Ishikawa (cell line): Measurements from ENCODE around the gene ZMIZ1.

Source experiments
- CEBPB ChIP-seq: IDR thresholded peaks from 2 replicates; pipeline ENCODE4 v1.6.1; 2012
- CREB1 ChIP-seq: IDR thresholded peaks from 2 replicates; pipeline ENCODE4 v1.6.1; 2012; ENCODE audit warnings: low read depth
- EGR1 ChIP-seq: IDR thresholded peaks from 2 replicates; pipeline ENCODE4 v1.6.1; 2012
- EP300 ChIP-seq: IDR thresholded peaks from 2 replicates; pipeline ENCODE4 v1.6.1; 2012; ENCODE audit warnings: borderline replicate concordance
- FOXM1 ChIP-seq: IDR thresholded peaks from 2 replicates; pipeline ENCODE4 v1.6.1; 2012; ENCODE audit warnings: low read depth, borderline replicate concordance
- NFIC ChIP-seq: IDR thresholded peaks from 2 replicates; pipeline ENCODE4 v1.6.1; 2012
- RAD21 ChIP-seq: IDR thresholded peaks from 2 replicates; pipeline ENCODE4 v1.6.1; 2012; ENCODE audit warnings: low read depth
- TAF1 ChIP-seq: IDR thresholded peaks from 2 replicates; pipeline ENCODE4 v1.6.1; 2012; ENCODE audit warnings: low read depth, mild to moderate bottlenecking
- TCF12 ChIP-seq: IDR thresholded peaks from 2 replicates; pipeline ENCODE4 v1.6.1; 2012; ENCODE audit warnings: low read depth
- TEAD4 ChIP-seq: IDR thresholded peaks from 2 replicates; pipeline ENCODE4 v1.6.1; 2012
- YY1 ChIP-seq: IDR thresholded peaks from 2 replicates; pipeline ENCODE4 v1.6.1; 2012; ENCODE audit warnings: low read depth
- ZBTB7A ChIP-seq: IDR thresholded peaks from 2 replicates; pipeline ENCODE4 v1.6.1; 2012; ENCODE audit warnings: low read depth
- TF ChIP-seq, protein P1 (sequence below): IDR thresholded peaks from 2 replicates; pipeline ENCODE4 v1.6.1; 2012
- TF ChIP-seq, protein P2 (sequence below): IDR thresholded peaks from 2 replicates; pipeline ENCODE4 v1.6.1; 2012
- TF ChIP-seq, protein P3 (sequence below): IDR thresholded peaks from 2 replicates; pipeline ENCODE4 v1.6.1; 2012; ENCODE audit warnings: low read depth, mild to moderate bottlenecking

ZMIZ1 gene

GRCh38 chr10:79287973-79288723 is 219.4 kb downstream of the ZMIZ1 start:
- TF ChIP-seq CREB1 (no peak), ZBTB7A (no peak), NFIC (no peak), RAD21 (no peak), EP300 (no peak), TEAD4 (no peak), EGR1 (no peak), FOXM1 (no peak)
- TF ChIP-seq, protein P1, sequence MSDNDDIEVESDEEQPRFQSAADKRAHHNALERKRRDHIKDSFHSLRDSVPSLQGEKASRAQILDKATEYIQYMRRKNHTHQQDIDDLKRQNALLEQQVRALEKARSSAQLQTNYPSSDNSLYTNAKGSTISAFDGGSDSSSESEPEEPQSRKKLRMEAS = no peak
- TF ChIP-seq, protein P2, sequence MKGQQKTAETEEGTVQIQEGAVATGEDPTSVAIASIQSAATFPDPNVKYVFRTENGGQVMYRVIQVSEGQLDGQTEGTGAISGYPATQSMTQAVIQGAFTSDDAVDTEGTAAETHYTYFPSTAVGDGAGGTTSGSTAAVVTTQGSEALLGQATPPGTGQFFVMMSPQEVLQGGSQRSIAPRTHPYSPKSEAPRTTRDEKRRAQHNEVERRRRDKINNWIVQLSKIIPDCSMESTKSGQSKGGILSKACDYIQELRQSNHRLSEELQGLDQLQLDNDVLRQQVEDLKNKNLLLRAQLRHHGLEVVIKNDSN = no peak

DNA sequence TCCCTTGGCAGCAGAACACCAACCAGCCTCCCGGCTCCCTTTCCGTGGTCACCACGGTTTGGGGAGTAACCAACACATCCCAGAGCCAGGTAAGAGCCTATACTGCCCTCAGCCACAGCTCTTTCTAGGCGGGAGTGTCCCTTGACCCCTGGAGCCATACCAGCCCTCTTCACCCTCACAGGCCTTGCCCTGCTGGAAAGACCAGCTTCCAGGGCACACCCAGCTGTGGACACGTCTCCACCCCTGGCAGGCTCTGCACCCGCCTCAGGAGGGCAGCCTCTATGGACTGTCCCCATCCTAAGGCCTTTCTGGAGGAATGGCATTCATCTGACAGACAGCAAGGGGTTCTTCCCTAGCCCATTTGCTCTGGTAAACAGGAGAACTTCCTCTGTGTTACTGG is 221.0 kb downstream of the ZMIZ1 start:
- no peak for TF ChIP-seq TCF12
- TF ChIP-seq CEBPB = no peak
- TF ChIP-seq, protein P3, sequence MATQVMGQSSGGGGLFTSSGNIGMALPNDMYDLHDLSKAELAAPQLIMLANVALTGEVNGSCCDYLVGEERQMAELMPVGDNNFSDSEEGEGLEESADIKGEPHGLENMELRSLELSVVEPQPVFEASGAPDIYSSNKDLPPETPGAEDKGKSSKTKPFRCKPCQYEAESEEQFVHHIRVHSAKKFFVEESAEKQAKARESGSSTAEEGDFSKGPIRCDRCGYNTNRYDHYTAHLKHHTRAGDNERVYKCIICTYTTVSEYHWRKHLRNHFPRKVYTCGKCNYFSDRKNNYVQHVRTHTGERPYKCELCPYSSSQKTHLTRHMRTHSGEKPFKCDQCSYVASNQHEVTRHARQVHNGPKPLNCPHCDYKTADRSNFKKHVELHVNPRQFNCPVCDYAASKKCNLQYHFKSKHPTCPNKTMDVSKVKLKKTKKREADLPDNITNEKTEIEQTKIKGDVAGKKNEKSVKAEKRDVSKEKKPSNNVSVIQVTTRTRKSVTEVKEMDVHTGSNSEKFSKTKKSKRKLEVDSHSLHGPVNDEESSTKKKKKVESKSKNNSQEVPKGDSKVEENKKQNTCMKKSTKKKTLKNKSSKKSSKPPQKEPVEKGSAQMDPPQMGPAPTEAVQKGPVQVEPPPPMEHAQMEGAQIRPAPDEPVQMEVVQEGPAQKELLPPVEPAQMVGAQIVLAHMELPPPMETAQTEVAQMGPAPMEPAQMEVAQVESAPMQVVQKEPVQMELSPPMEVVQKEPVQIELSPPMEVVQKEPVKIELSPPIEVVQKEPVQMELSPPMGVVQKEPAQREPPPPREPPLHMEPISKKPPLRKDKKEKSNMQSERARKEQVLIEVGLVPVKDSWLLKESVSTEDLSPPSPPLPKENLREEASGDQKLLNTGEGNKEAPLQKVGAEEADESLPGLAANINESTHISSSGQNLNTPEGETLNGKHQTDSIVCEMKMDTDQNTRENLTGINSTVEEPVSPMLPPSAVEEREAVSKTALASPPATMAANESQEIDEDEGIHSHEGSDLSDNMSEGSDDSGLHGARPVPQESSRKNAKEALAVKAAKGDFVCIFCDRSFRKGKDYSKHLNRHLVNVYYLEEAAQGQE = no peak
- TF ChIP-seq ZBTB7A = no peak
- TF ChIP-seq NFIC = no peak
- no peak for TF ChIP-seq TEAD4
- TF ChIP-seq, protein P2 = no peak
- no peak for TF ChIP-seq EGR1

DNA sequence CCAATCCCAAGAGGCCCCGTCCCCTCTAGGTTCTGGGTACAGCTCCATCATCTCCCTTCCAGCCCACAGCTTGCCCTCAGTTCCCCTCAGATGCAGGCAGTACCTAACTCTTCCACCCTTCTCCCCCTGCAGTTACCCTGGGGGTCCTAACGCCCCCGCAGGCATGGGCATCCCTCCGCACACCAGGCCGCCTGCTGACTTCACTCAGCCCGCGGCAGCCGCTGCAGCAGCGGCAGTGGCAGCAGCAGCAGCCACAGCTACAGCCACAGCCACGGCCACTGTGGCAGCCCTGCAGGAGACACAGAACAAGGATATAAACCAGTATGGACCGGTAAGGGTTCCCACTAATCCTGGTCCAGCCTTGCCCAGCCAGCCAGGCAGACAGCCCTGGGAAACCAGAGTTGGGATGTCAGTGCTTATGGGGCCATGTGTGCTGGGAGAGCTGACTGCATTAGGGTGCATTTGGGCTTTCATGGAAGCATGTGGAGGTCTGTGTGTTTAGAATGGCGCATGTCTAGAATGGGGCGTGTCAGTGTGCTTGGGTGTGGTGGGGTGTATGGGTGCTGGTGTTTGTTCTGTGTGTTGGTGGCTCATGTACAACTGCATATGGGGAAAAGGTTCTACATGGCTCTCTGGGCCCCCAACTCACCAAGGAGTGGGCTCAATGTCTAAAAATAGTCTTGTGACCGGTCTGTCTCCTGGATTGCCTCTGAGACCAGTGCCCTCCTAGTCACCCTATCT is 223.4 kb downstream of the ZMIZ1 start:
- TF ChIP-seq YY1 (no peak), FOXM1 (no peak), EGR1 (no peak)

GRCh38 chr10:79292891-79293746 is 224.4 kb downstream of the ZMIZ1 start:
- TF ChIP-seq EP300 (no peak), YY1 (no peak), TEAD4 (no peak), CEBPB (no peak), TAF1 (no peak), RAD21 (peak; percentile 69), NFIC (no peak; the same call in 1 of the 2 replicates), ZBTB7A (peak; percentile 69; the same call in 1 of the 2 replicates), EGR1 (no peak), CREB1 (no peak)
- TF ChIP-seq, protein P2 = no peak
- TF ChIP-seq, protein P3 = no peak

- TF ChIP-seq, protein P3 = no peak
- TF ChIP-seq EP300 = no peak
- TF ChIP-seq ZBTB7A = no peak
- no peak for TF ChIP-seq CREB1
- TF ChIP-seq, protein P2 = no peak
- TF ChIP-seq CEBPB = no peak
- TF ChIP-seq, protein P1 = no peak
- no peak for TF ChIP-seq FOXM1
- TF ChIP-seq YY1 = no peak
- TF ChIP-seq NFIC = no peak
- TF ChIP-seq TCF12 = no peak
- TF ChIP-seq EGR1 = no peak
- TF ChIP-seq TAF1 = no peak
- TF ChIP-seq RAD21 = no peak
- TF ChIP-seq TEAD4 = no peak
These were observed 225.2 kb downstream of the ZMIZ1 start for GRCh38 chr10:79293841-79294581.
